Psoas muscle (tissue), 8 donors: ENCODE results near the gene GTF2F2. TPM values are rescaled to one million over a fixed set of nuclear protein-coding genes. Genes with fewer than 3 reads are reported as not detected.

Experiments used
- ATAC-seq, 4 donors: fragments of 200-7000 bp; cut with Tn5 transposase; one replicate each; pipeline ENCODE4 v1.9.1; 2020; ENCODE audit warnings: moderate library complexity in 3 of 4, mild to moderate bottlenecking in 2 of 4
- DNase-seq, 2 donors: peaks; one replicate each; pipeline ENCODE4 v3.0.0-alpha.2; 2020
- H3K27ac ChIP-seq: fragments of 200-600 bp; one replicate; pipeline ENCODE4 v1.8.0; 2022
- H3K27me3 ChIP-seq, 3 donors: fragments of 200-600 bp in 1 of 3; one replicate each; pipeline versions ENCODE4 v1.6.1 to v1.8.0; 2013 to 2022; ENCODE audit warnings: low read length in 2 of 3, mild to moderate bottlenecking in 2 of 3, moderate library complexity in 1 of 3; ENCODE audit not compliant: insufficient read depth in 3 of 3
- H3K36me3 ChIP-seq, 2 donors: fragments of 200-600 bp in 1 of 2; one replicate each; pipeline versions ENCODE4 v1.6.1 to v1.8.0; 2013 to 2022; ENCODE audit warnings: low read depth in 1 of 2, mild to moderate bottlenecking in 1 of 2, moderate library complexity in 1 of 2; ENCODE audit not compliant: insufficient read depth in 1 of 2
- H3K4me1 ChIP-seq: fragments of 200-600 bp; one replicate; pipeline ENCODE4 v1.8.0; 2022
- H3K4me3 ChIP-seq: fragments of 200-600 bp; one replicate; pipeline ENCODE4 v1.8.0; 2022; ENCODE audit warnings: mild to moderate bottlenecking
- H3K9me3 ChIP-seq: fragments of 200-600 bp; one replicate; pipeline ENCODE4 v1.8.0; 2022
- WGBS, 3 donors: extraction: QIAGEN DNeasy Blood & Tissue Kit; methylation state at CpG; one replicate each; pipeline versions ENCODE4 v1.1.6 to v1.1.7; 2013; 5-methylcytosine and 5-hydroxymethylcytosine counted together
- intact Hi-C, 2 donors: fragments of 100-400 bp; cut with DNase I; formaldehyde crosslinking; loops; one replicate each; pipeline versions ENCODE4 v1.11.0 to v1.14.2; 2022
- polyA plus RNA-seq, 3 donors: library from polyadenylated mRNA; stranded (reverse); fragments of 200-250 nt; gene quantifications; one replicate each; pipeline ENCODE4 v1.2.3, GENCODE V29; 2013
- total RNA-seq, 4 donors: library from RNA; stranded (reverse); fragmentation: NEBNext Ultra II Directional in 2 of 4; extraction: Animal tissue kit (Norgen Biotek cat#: 25700) in 2 of 4; gene quantifications; one replicate each; pipeline versions ENCODE4 v1.2.1 to v1.2.4, GENCODE V29; 2021 to 2023
- TF ChIP-seq, protein P1 (sequence below): fragments of 200-600 bp; IDR thresholded peaks from one replicate; pipeline ENCODE4 v1.8.0; 2022; ENCODE audit warnings: antibody characterized with exemption
- donor health status: healthy with polysubstance abuse.
- donor health status: DM: no; HTN: no; CAD: no; lungs with moderate emphysema.
- donor health status: Bipolar disorder and iron deficiency.
- donor health status: healthy.
- donor health status: DM: yes; HTN: yes; CAD: no.
- donor health status: DM: no; HTN: no; CAD: no.
- donor health status: DM: no; HTN: no; CAD: no.
- donor health status: DM: yes; HTN: yes; CAD: no.

The GTF2F2 gene
- total and polyA plus RNA-seq, 7 donors: 12.9 to 23.5 (median 19.2) TPM

DNA sequence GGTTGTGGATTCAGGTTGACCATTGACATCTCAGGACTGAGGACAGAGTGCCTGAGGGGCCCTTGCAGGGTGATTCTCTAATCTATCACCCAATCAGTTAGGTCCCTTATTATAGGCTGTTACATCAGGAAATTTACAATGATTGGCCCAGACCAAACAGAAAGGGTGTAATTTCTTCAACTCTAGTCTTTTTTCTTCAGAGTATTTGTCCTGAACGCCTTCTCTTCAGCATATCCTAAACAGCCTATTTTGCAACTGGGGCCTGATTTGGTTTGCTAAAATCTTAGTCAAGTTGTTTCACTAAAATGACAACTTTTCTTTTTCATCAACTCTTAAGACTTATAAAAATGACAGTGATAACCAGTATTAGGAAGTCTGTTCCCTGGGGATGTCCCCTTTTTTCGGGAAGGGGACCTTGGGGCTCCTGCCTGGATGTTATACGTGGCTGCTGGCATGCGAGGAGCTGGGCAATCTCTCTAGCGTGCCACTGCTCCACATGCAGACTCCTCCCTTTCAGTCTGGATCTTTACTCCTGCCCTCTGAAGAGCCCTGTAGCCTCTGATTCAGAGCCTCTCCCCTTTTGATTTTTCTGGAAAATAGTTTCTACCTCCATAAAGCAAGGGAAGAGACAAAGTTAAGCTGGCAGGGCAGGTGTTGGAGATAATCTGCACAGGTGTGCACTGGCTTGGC lies 19.6 kb upstream of the GTF2F2 start:
- H3K4me3 ChIP-seq: no peak overlapping the region
- no peaks in the 10 kb centered on the region for H3K4me1 ChIP-seq
- H3K27ac ChIP-seq: no peak overlapping the region
- no peaks in the 10 kb centered on the region for H3K27me3 ChIP-seq
- ATAC-seq (no peak), DNase-seq (no peak)
- no peaks in the 10 kb centered on the region for H3K36me3 ChIP-seq
- WGBS, 3 donors: 88 to 91% (median 88%) methylated on average over 5 of the region's 5 CpGs
- TF ChIP-seq, protein P1, sequence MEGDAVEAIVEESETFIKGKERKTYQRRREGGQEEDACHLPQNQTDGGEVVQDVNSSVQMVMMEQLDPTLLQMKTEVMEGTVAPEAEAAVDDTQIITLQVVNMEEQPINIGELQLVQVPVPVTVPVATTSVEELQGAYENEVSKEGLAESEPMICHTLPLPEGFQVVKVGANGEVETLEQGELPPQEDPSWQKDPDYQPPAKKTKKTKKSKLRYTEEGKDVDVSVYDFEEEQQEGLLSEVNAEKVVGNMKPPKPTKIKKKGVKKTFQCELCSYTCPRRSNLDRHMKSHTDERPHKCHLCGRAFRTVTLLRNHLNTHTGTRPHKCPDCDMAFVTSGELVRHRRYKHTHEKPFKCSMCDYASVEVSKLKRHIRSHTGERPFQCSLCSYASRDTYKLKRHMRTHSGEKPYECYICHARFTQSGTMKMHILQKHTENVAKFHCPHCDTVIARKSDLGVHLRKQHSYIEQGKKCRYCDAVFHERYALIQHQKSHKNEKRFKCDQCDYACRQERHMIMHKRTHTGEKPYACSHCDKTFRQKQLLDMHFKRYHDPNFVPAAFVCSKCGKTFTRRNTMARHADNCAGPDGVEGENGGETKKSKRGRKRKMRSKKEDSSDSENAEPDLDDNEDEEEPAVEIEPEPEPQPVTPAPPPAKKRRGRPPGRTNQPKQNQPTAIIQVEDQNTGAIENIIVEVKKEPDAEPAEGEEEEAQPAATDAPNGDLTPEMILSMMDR: no peak
- H3K9me3 ChIP-seq: no peaks in the 10 kb centered on the region
- intact Hi-C loops: no loop called here

DNA sequence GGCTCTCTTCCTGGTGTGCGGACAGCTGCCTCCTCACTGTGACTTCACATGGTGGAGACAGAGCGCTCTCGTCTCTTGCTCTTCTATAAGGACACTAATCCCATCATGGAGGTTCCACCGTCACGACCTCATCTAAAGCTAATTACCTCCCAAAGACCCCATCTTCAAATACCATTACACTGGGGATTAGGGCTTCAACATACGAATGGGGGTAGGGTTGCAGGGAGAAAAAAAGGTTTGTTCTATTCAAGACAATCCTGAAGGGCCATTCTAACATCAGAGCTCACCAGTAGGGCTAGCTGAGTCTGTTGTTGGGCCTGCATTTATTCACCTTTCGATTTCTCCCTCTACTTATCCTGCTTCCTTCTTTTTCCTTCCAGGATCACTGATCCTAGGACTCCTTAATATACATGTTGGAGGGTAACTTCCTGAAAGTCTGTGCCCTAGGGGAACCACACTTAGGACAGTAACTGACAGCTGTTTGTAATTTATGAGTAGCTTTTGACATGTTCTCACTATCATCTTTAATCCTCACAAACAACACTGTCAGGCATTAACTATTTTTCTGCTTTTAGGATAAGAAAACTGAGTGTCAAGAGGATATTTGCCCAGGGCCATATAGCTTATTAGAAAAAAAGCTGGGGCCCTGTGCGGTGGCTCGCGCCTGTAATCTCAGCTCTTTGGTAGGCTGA lies 18.8 kb upstream of the GTF2F2 start:
- WGBS, 3 donors: 88 to 93% (median 91%) methylated on average over 10 of the region's 10 CpGs
- no peaks in the 10 kb centered on the region for H3K4me1 ChIP-seq
- no peaks in the 10 kb centered on the region for H3K27me3 ChIP-seq
- no peaks in the 10 kb centered on the region for H3K9me3 ChIP-seq
- no peak overlapping the region for H3K4me3 ChIP-seq
- DNase-seq (no peak), ATAC-seq (no peak)
- intact Hi-C loops: no loop called here
- TF ChIP-seq, protein P1: no peak
- no peaks in the 10 kb centered on the region for H3K36me3 ChIP-seq
- H3K27ac ChIP-seq: no peak overlapping the region

GRCh38 chr13:45102136-45102507 lies 18.2 kb upstream of the GTF2F2 start:
- TF ChIP-seq, protein P1: no peak
- no peaks in the 10 kb centered on the region for H3K9me3 ChIP-seq
- H3K27me3 ChIP-seq: no peaks in the 10 kb centered on the region
- no peaks in the 10 kb centered on the region for H3K36me3 ChIP-seq
- no peak for ATAC-seq
- H3K27ac ChIP-seq: no peak overlapping the region
- no peak overlapping the region for H3K4me3 ChIP-seq
- 61 to 70% (median 68%) methylated on average over 6 of the region's 6 CpGs for WGBS, 3 donors
- DNase-seq: no peak
- intact Hi-C loops: no loop called here
- H3K4me1 ChIP-seq: no peaks in the 10 kb centered on the region

- Histone ChIP-seq H3K9me3 (no peaks in the 10 kb centered on the region), H3K4me1 (no peaks in the 10 kb centered on the region), H3K36me3 (no peaks in the 10 kb centered on the region), H3K27ac (no peak overlapping the region), H3K27me3 (no peaks in the 10 kb centered on the region), H3K4me3 (no peak overlapping the region)
- intact Hi-C loops: no loop called here
- DNase-seq (no peak), ATAC-seq (no peak)
- TF ChIP-seq, protein P1: no peak
- 66 to 77% (median 69%) methylated on average over 2 of the region's 2 CpGs for WGBS, 3 donors
Measured at GRCh38 chr13:45103449-45103848, 16.9 kb upstream of the GTF2F2 start.
